Measurements from ENCODE around the gene PWWP2A. TPM values are rescaled to one million over a fixed set of nuclear protein-coding genes. Genes with fewer than 3 reads are reported as not detected.
"Not testable (repeated sequence)": the region's sequence is repeated elsewhere in the genome, so short reads cannot be mapped to it uniquely, and the experiment has no call there.

The PWWP2A gene
- total and polyA plus RNA-seq, 4 experiments from 2014 or later, result 29.6 to 40.6 (median 35.5) TPM

GRCh38 chr5:160151017-160151416 is 31.8 kb upstream of the PWWP2A start:
- H3K27ac Mint-ChIP-seq, result peak overlapping the region in 2 of 7 donors; percentile 35 to 54
- CTCF ChIA-PET (ENCODE audit: partially characterized antibody), result no interaction called here

GRCh38 chr5:160150381-160150780 is 31.1 kb upstream of the PWWP2A start:
- Mint-ChIP-seq H3K27me3 (peaks cover 3 to 5% of the 10 kb centered on the region in 2 donors), H3K9me3 (no peaks in the 10 kb centered on the region), H3K27ac (peak overlapping the region in 2 of 7 donors; percentile 23 to 91), H3K4me1 (peaks cover 3 to 14% (median 12%) of the 10 kb centered on the region in 4 donors), H3K36me3 (no peaks in the 10 kb centered on the region), H3K4me3 (no peak overlapping the region)
- POLR2A ChIA-PET (ENCODE audit: partially characterized antibody), result interaction anchor here (0.8 kb wide), 1 partner anchor 32 kb away, joined by 3 read pairs; no protein-coding TSS in a partner anchor
- H3K36me3 ChIP-seq (ENCODE audit: insufficient read depth, low read length), result no peaks in the 10 kb centered on the region
- no peak overlapping the region for H3K4me3 ChIP-seq (ENCODE audit: low read length in 2 of 2)
- DNase-seq, result no peak
- intact Hi-C loops (cut with micrococcal nuclease), result no loop called here
- H3K27ac ChIP-seq (ENCODE audit: low read depth, low read length), result no peak overlapping the region
- CTCF ChIA-PET (ENCODE audit: partially characterized antibody), result no interaction called here
- no peaks in the 10 kb centered on the region for H3K27me3 ChIP-seq (ENCODE audit: insufficient read depth, low read length)
- H3K9me3 ChIP-seq (ENCODE audit: control insufficient read depth in 1 of 2, low read length in 2 of 2), result no peaks in the 10 kb centered on the region
- peaks cover 6% of the 10 kb centered on the region for H3K4me1 ChIP-seq (ENCODE audit: insufficient read depth, low read length)

More at GRCh38 chr5:160151017-160151416, 31.8 kb upstream of the PWWP2A start:
- POLR2A ChIA-PET (ENCODE audit: partially characterized antibody), result interaction anchor here (0.8 kb wide), 1 partner anchor 32 kb away, joined by 3 read pairs; no protein-coding TSS in a partner anchor
- peaks cover 3 to 14% (median 12%) of the 10 kb centered on the region in 4 donors for H3K4me1 Mint-ChIP-seq
- Histone ChIP-seq H3K27ac (ENCODE audit: low read depth, low read length) (no peak overlapping the region), H3K9me3 (ENCODE audit: control insufficient read depth in 1 of 2, low read length in 2 of 2) (no peaks in the 10 kb centered on the region), H3K4me1 (ENCODE audit: insufficient read depth, low read length) (peaks cover 6% of the 10 kb centered on the region), H3K27me3 (ENCODE audit: insufficient read depth, low read length) (no peaks in the 10 kb centered on the region), H3K36me3 (ENCODE audit: insufficient read depth, low read length) (no peaks in the 10 kb centered on the region), H3K4me3 (ENCODE audit: low read length in 2 of 2) (no peak overlapping the region)
- peaks cover 3 to 6% of the 10 kb centered on the region in 2 donors for H3K27me3 Mint-ChIP-seq
- H3K36me3 Mint-ChIP-seq, result no peaks in the 10 kb centered on the region
- H3K4me3 Mint-ChIP-seq, result peak overlapping the region in 2 of 8 donors; percentile 26 to 39
- DNase-seq, result no peak
- no peaks in the 10 kb centered on the region for H3K9me3 Mint-ChIP-seq
- intact Hi-C loops (cut with micrococcal nuclease), result no loop called here

GRCh38 chr5:160144436-160144835 is 25.2 kb upstream of the PWWP2A start:
- DNase-seq; H3K9me3 ChIP-seq (ENCODE audit: control insufficient read depth in 1 of 2, low read length in 2 of 2); H3K4me1 Mint-ChIP-seq; POLR2A ChIA-PET (ENCODE audit: partially characterized antibody); H3K27ac Mint-ChIP-seq; H3K27ac ChIP-seq (ENCODE audit: low read depth, low read length); H3K4me3 ChIP-seq (ENCODE audit: low read length in 2 of 2); H3K27me3 Mint-ChIP-seq; H3K36me3 Mint-ChIP-seq; intact Hi-C loops (cut with micrococcal nuclease); H3K9me3 Mint-ChIP-seq; H3K27me3 ChIP-seq (ENCODE audit: insufficient read depth, low read length); H3K36me3 ChIP-seq (ENCODE audit: insufficient read depth, low read length); H3K4me3 Mint-ChIP-seq; H3K4me1 ChIP-seq (ENCODE audit: insufficient read depth, low read length): not testable (repeated sequence)
- CTCF ChIA-PET (ENCODE audit: partially characterized antibody), result interaction anchor here (1.4 kb wide), 1 partner anchor 123 kb away, joined by 4 read pairs; no protein-coding TSS in a partner anchor

GRCh38 chr5:160134332-160134731 is 15.1 kb upstream of the PWWP2A start:
- DNase-seq, result no peak
- POLR2A ChIA-PET (ENCODE audit: partially characterized antibody), result no interaction called here
- no peak overlapping the region for H3K27ac ChIP-seq (ENCODE audit: low read depth, low read length)
- H3K36me3 ChIP-seq (ENCODE audit: insufficient read depth, low read length), result no peaks in the 10 kb centered on the region
- CTCF ChIA-PET (ENCODE audit: partially characterized antibody), result no interaction called here
- no peaks in the 10 kb centered on the region for H3K9me3 ChIP-seq (ENCODE audit: control insufficient read depth in 1 of 2, low read length in 2 of 2)
- H3K4me3 ChIP-seq (ENCODE audit: low read length in 2 of 2), result no peak overlapping the region
- H3K4me1 ChIP-seq (ENCODE audit: insufficient read depth, low read length), result no peaks in the 10 kb centered on the region
- no peaks in the 10 kb centered on the region for H3K27me3 ChIP-seq (ENCODE audit: insufficient read depth, low read length)
- Mint-ChIP-seq H3K9me3 (no peaks in the 10 kb centered on the region), H3K27me3 (no peaks in the 10 kb centered on the region), H3K4me3 (no peak overlapping the region), H3K36me3 (no peaks in the 10 kb centered on the region), H3K4me1 (no peaks in the 10 kb centered on the region), H3K27ac (no peak overlapping the region)
- intact Hi-C loops (cut with micrococcal nuclease), result no loop called here

- Mint-ChIP-seq H3K36me3 (no peaks in the 10 kb centered on the region), H3K27ac (peak overlapping the region in 1 of 7 donors; percentile 29), H3K4me1 (no peaks in the 10 kb centered on the region), H3K9me3 (no peaks in the 10 kb centered on the region), H3K27me3 (peaks cover 0 to under 1% of the 10 kb centered on the region in 2 donors), H3K4me3 (no peak overlapping the region)
- Histone ChIP-seq H3K4me3 (ENCODE audit: low read length in 2 of 2) (no peak overlapping the region), H3K36me3 (ENCODE audit: insufficient read depth, low read length) (no peaks in the 10 kb centered on the region), H3K27ac (ENCODE audit: low read depth, low read length) (no peak overlapping the region), H3K4me1 (ENCODE audit: insufficient read depth, low read length) (no peaks in the 10 kb centered on the region), H3K27me3 (ENCODE audit: insufficient read depth, low read length) (no peaks in the 10 kb centered on the region), H3K9me3 (ENCODE audit: control insufficient read depth in 1 of 2, low read length in 2 of 2) (no peaks in the 10 kb centered on the region)
- intact Hi-C loops (cut with micrococcal nuclease), result no loop called here
- DNase-seq, result no peak
- ChIA-PET POLR2A (ENCODE audit: partially characterized antibody) (no interaction called here), CTCF (ENCODE audit: partially characterized antibody) (no interaction called here)
Measured at GRCh38 chr5:160133918-160134304, 14.7 kb upstream of the PWWP2A start.

GRCh38 chr5:160133071-160133917 is 14.0 kb upstream of the PWWP2A start:
- no peak overlapping the region for H3K4me3 ChIP-seq (ENCODE audit: low read length in 2 of 2)
- no peaks in the 10 kb centered on the region for H3K4me1 Mint-ChIP-seq
- H3K27me3 Mint-ChIP-seq, result peaks cover 0 to 3% of the 10 kb centered on the region in 2 donors
- no peak for DNase-seq
- H3K9me3 ChIP-seq (ENCODE audit: control insufficient read depth in 1 of 2, low read length in 2 of 2), result no peaks in the 10 kb centered on the region
- ChIA-PET CTCF (ENCODE audit: partially characterized antibody) (no interaction called here), POLR2A (ENCODE audit: partially characterized antibody) (no interaction called here)
- no peak overlapping the region for H3K27ac ChIP-seq (ENCODE audit: low read depth, low read length)
- no peaks in the 10 kb centered on the region for H3K9me3 Mint-ChIP-seq
- no peaks in the 10 kb centered on the region for H3K27me3 ChIP-seq (ENCODE audit: insufficient read depth, low read length)
- no peak overlapping the region for H3K4me3 Mint-ChIP-seq
- no peaks in the 10 kb centered on the region for H3K36me3 ChIP-seq (ENCODE audit: insufficient read depth, low read length)
- intact Hi-C loops (cut with micrococcal nuclease), result no loop called here
- H3K27ac Mint-ChIP-seq, result no peak overlapping the region
- H3K36me3 Mint-ChIP-seq, result no peaks in the 10 kb centered on the region
- H3K4me1 ChIP-seq (ENCODE audit: insufficient read depth, low read length), result no peaks in the 10 kb centered on the region

- Mint-ChIP-seq H3K27ac (no peak overlapping the region), H3K27me3 (peaks cover 0 to 3% of the 10 kb centered on the region in 2 donors), H3K36me3 (no peaks in the 10 kb centered on the region), H3K9me3 (peaks cover 0 to 7% (median 0%) of the 10 kb centered on the region in 8 donors), H3K4me3 (no peak overlapping the region), H3K4me1 (no peaks in the 10 kb centered on the region)
- POLR2A ChIA-PET (ENCODE audit: partially characterized antibody), result interaction anchor here (1.3 kb wide), 1 partner anchor 11 kb away, joined by 3 read pairs; the partner anchor contains the start of gene PWWP2A
- no peak overlapping the region for H3K4me3 ChIP-seq (ENCODE audit: low read length in 2 of 2)
- no peaks in the 10 kb centered on the region for H3K4me1 ChIP-seq (ENCODE audit: insufficient read depth, low read length)
- CTCF ChIA-PET (ENCODE audit: partially characterized antibody), result no interaction called here
- DNase-seq, result no peak
- no peak overlapping the region for H3K27ac ChIP-seq (ENCODE audit: low read depth, low read length)
- intact Hi-C loops (cut with micrococcal nuclease), result no loop called here
- no peaks in the 10 kb centered on the region for H3K9me3 ChIP-seq (ENCODE audit: control insufficient read depth in 1 of 2, low read length in 2 of 2)
- H3K27me3 ChIP-seq (ENCODE audit: insufficient read depth, low read length), result no peaks in the 10 kb centered on the region
- H3K36me3 ChIP-seq (ENCODE audit: insufficient read depth, low read length), result no peaks in the 10 kb centered on the region
Measured at GRCh38 chr5:160129841-160130240, 10.6 kb upstream of the PWWP2A start.

Measured in CD4-positive, alpha-beta memory T cell (primary cell).